SK-N-SH treated with all-trans-retinoic acid at 6 μM for 48 hours (cell line): ENCODE measurements around the gene CMKLR1.

Experiments used
- ATAC-seq: fragments of 200-7000 bp; cut with Tn5 transposase; 3 replicates; pipeline ENCODE4 v1.9.1; 2020; ENCODE audit warnings: mild to moderate bottlenecking, moderate library complexity
- ARNTL ChIP-seq: fragments of 450-650 bp; formaldehyde crosslinking; IDR thresholded peaks from 2 replicates; pipeline ENCODE4 v1.5.0; 2020; ENCODE audit warnings: low read depth, mild to moderate bottlenecking, moderate library complexity, borderline replicate concordance
- BACH2 ChIP-seq: fragments of 250-450 bp; sonication (Bioruptor Pico); IDR thresholded peaks from 2 replicates; pipeline ENCODE4 v1.9.0; 2021; ENCODE audit warnings: mild to moderate bottlenecking, borderline replicate concordance
- CREB5 ChIP-seq: fragments of 250-450 bp; sonication (Bioruptor Pico); IDR thresholded peaks from 2 replicates; pipeline ENCODE4 v1.5.1; 2020; ENCODE audit warnings: low read depth, mild to moderate bottlenecking, moderate library complexity
- CSDC2 ChIP-seq: fragments of 250-450 bp; sonication (Bioruptor Pico); IDR thresholded peaks from 2 replicates; pipeline ENCODE4 v1.5.0; 2020; ENCODE audit warnings: mild to moderate bottlenecking, moderate library complexity
- CSRNP3 ChIP-seq: fragments of 250-450 bp; sonication (Bioruptor Pico); IDR thresholded peaks from 2 replicates; pipeline ENCODE4 v1.5.1; 2021; ENCODE audit warnings: mild to moderate bottlenecking, moderate library complexity
- ESRRG ChIP-seq: fragments of 250-450 bp; sonication (Bioruptor Pico); IDR thresholded peaks from 2 replicates; pipeline ENCODE4 v1.6.1; 2021; ENCODE audit warnings: mild to moderate bottlenecking
- GLIS3 ChIP-seq: fragments of 250-450 bp; sonication (Bioruptor Pico); IDR thresholded peaks from 2 replicates; pipeline ENCODE4 v1.5.0; 2020; ENCODE audit warnings: mild to moderate bottlenecking, moderate library complexity
- ISL1 ChIP-seq: fragments of 250-450 bp; sonication (Bioruptor Pico); IDR thresholded peaks from 2 replicates; pipeline ENCODE4 v2.1.2; 2022; ENCODE audit warnings: mild to moderate bottlenecking, moderate library complexity
- OSR1 ChIP-seq: fragments of 250-450 bp; sonication (Bioruptor Pico); IDR thresholded peaks from 2 replicates; pipeline ENCODE4 v1.8.0; 2022; ENCODE audit warnings: moderate library complexity, mild to moderate bottlenecking, inconsistent platforms
- POU6F1 ChIP-seq: fragments of 250-450 bp; sonication (Bioruptor Pico); IDR thresholded peaks from 2 replicates; pipeline ENCODE4 v1.8.0; 2021; ENCODE audit warnings: low read depth, mild to moderate bottlenecking, moderate library complexity, borderline replicate concordance
- PPARA ChIP-seq: fragments of 250-450 bp; sonication (Bioruptor Pico); IDR thresholded peaks from 2 replicates; pipeline ENCODE4 v1.5.0; 2020; ENCODE audit warnings: mild to moderate bottlenecking, borderline replicate concordance
- TCF4 ChIP-seq: fragments of 250-450 bp; sonication (Bioruptor Pico); IDR thresholded peaks from 2 replicates; pipeline ENCODE4 v1.8.0; 2021; ENCODE audit warnings: mild to moderate bottlenecking, moderate library complexity, borderline replicate concordance
- TOX ChIP-seq: fragments of 250-450 bp; sonication (Bioruptor Pico); IDR thresholded peaks from 2 replicates; pipeline ENCODE4 v1.8.0; 2021; ENCODE audit warnings: mild to moderate bottlenecking, moderate library complexity, borderline replicate concordance
- TSHZ2 ChIP-seq: fragments of 250-450 bp; sonication (Bioruptor Pico); IDR thresholded peaks from 2 replicates; pipeline ENCODE4 v1.5.0; 2020; ENCODE audit warnings: mild to moderate bottlenecking, moderate library complexity
- ZC3H10 ChIP-seq: fragments of 250-450 bp; sonication (Bioruptor Pico); IDR thresholded peaks from 2 replicates; pipeline ENCODE4 v1.5.1; 2021; ENCODE audit warnings: mild to moderate bottlenecking, moderate library complexity
- ZFP3 ChIP-seq: fragments of 250-450 bp; sonication (Bioruptor Pico); IDR thresholded peaks from 2 replicates; pipeline ENCODE4 v1.5.0; 2020; ENCODE audit warnings: mild to moderate bottlenecking, moderate library complexity
- ZFP30 ChIP-seq: fragments of 450-650 bp; formaldehyde crosslinking; IDR thresholded peaks from 2 replicates; pipeline ENCODE4 v1.5.0; 2022; ENCODE audit warnings: mild to moderate bottlenecking, moderate library complexity
- ZNF565 ChIP-seq: fragments of 450-650 bp; formaldehyde crosslinking; conservative IDR thresholded peaks from 2 replicates; pipeline ENCODE4 v1.5.0; 2020; ENCODE audit warnings: low read depth, mild to moderate bottlenecking, moderate library complexity
- ZNF70 ChIP-seq: fragments of 450-650 bp; formaldehyde crosslinking; IDR thresholded peaks from 2 replicates; pipeline ENCODE4 v1.5.0; 2020; ENCODE audit warnings: mild to moderate bottlenecking, moderate library complexity
- ZNF8 ChIP-seq: fragments of 450-650 bp; formaldehyde crosslinking; IDR thresholded peaks from 2 replicates; pipeline ENCODE4 v1.5.0; 2020; ENCODE audit warnings: mild to moderate bottlenecking, moderate library complexity

CMKLR1 gene

GRCh38 chr12:108349278-108349688 is 10.2 kb upstream of the CMKLR1 start:
- no peak for TF ChIP-seq GLIS3
- TF ChIP-seq ZFP3 (CRISPR knock-in tag) = no peak
- TF ChIP-seq ZC3H10 (CRISPR knock-in tag) = no peak
- no peak for TF ChIP-seq CSDC2 (CRISPR knock-in tag)
- TF ChIP-seq ISL1 (CRISPR knock-in tag) = no peak
- no peak for TF ChIP-seq PPARA (CRISPR knock-in tag)
- TF ChIP-seq ZFP30 = no peak
- no peak for TF ChIP-seq CSRNP3 (CRISPR knock-in tag)
- no peak for TF ChIP-seq POU6F1 (CRISPR knock-in tag)
- TF ChIP-seq ESRRG (CRISPR knock-in tag) = no peak
- no peak for TF ChIP-seq ZNF8 (CRISPR knock-in tag)
- TF ChIP-seq TCF4 (CRISPR knock-in tag) = no peak
- no peak for TF ChIP-seq ARNTL (CRISPR knock-in tag)
- no peak for TF ChIP-seq CREB5
- no peak for TF ChIP-seq TOX (CRISPR knock-in tag)
- TF ChIP-seq ZNF70 (CRISPR knock-in tag) = no peak
- TF ChIP-seq BACH2 (CRISPR knock-in tag) = no peak
- TF ChIP-seq OSR1 (CRISPR knock-in tag) = no peak
- no peak for ATAC-seq

GRCh38 chr12:108348842-108349241 is 9.7 kb upstream of the CMKLR1 start:
- no peak for ATAC-seq

More at GRCh38 chr12:108348842-108349241, 9.7 kb upstream of the CMKLR1 start:
- TF ChIP-seq TCF4 (CRISPR knock-in tag) (no peak), CSDC2 (CRISPR knock-in tag) (no peak), TOX (CRISPR knock-in tag) (no peak), TSHZ2 (CRISPR knock-in tag) (no peak), GLIS3 (no peak), ZFP3 (CRISPR knock-in tag) (no peak), ZNF565 (CRISPR knock-in tag) (no peak)
- TF ChIP-seq, all 23 proteins: peak for 0
